H9 (cell line): ENCODE results near the gene CDNF. TPM values are rescaled to one million over a fixed set of nuclear protein-coding genes. Genes with fewer than 3 reads are reported as not detected.

Experiments used
- DNase-seq: peaks from one replicate; pipeline ENCODE4 v3.0.0-alpha.2; 2017
- H2AFZ ChIP-seq: one replicate; pipeline ENCODE4 v1.6.1; 2013; ENCODE audit warnings: mild to moderate bottlenecking, low read length, control low read depth, moderate library complexity
- H2AK5ac ChIP-seq: 2 replicates; pipeline ENCODE4 v1.6.1; 2013; ENCODE audit warnings: low read length, control low read depth, mixed read lengths; ENCODE audit not compliant: insufficient read length
- H2BK120ac ChIP-seq: one replicate; pipeline ENCODE4 v1.6.1; 2013; ENCODE audit warnings: low read depth, mild to moderate bottlenecking, low read length, control low read depth, inconsistent platforms; ENCODE audit not compliant: poor library complexity, severe bottlenecking
- H2BK12ac ChIP-seq: 2 replicates; pipeline ENCODE4 v1.6.1; 2013; ENCODE audit warnings: low read length, control low read depth, mixed read lengths, low read depth; ENCODE audit not compliant: insufficient read length
- H2BK15ac ChIP-seq: 2 replicates; pipeline ENCODE4 v1.6.1; 2013; ENCODE audit warnings: low read depth, low read length, control low read depth
- H2BK20ac ChIP-seq: one replicate; pipeline ENCODE4 v1.6.1; 2013; ENCODE audit warnings: low read depth, mild to moderate bottlenecking, low read length, control low read depth, inconsistent platforms; ENCODE audit not compliant: poor library complexity, severe bottlenecking
- H2BK5ac ChIP-seq: 2 replicates; pipeline ENCODE4 v1.6.1; 2013; ENCODE audit warnings: low read length, control low read depth, mixed read lengths; ENCODE audit not compliant: insufficient read length
- H3K14ac ChIP-seq: 2 replicates; pipeline ENCODE4 v1.6.1; 2013; ENCODE audit warnings: low read length, control low read depth; ENCODE audit not compliant: insufficient read depth
- H3K18ac ChIP-seq: 2 replicates; pipeline ENCODE4 v1.6.1; 2013; ENCODE audit warnings: low read depth, mild to moderate bottlenecking, mixed read lengths, low read length, control low read depth; ENCODE audit not compliant: insufficient read length
- H3K23ac ChIP-seq: 2 replicates; pipeline ENCODE4 v1.6.1; 2013; ENCODE audit warnings: low read length, control low read depth, mixed read lengths, low read depth; ENCODE audit not compliant: insufficient read length
- H3K23me2 ChIP-seq: 2 replicates; pipeline ENCODE4 v1.6.1; 2013; ENCODE audit warnings: low read depth, mild to moderate bottlenecking, mixed read lengths, low read length, control low read depth; ENCODE audit not compliant: insufficient read length, poor library complexity, severe bottlenecking
- H3K27ac ChIP-seq: 2 replicates; pipeline ENCODE4 v1.5.1; 2013; ENCODE audit warnings: low read length, control low read depth, mixed read lengths, low read depth; ENCODE audit not compliant: insufficient read length
- H3K27me3 ChIP-seq: 2 replicates; pipeline ENCODE4 v1.6.1; 2013; ENCODE audit warnings: low read length, control low read depth, inconsistent platforms; ENCODE audit not compliant: insufficient read depth
- H3K4ac ChIP-seq: 2 replicates; pipeline ENCODE4 v1.6.1; 2013; ENCODE audit warnings: low read depth, mild to moderate bottlenecking, control low read depth, inconsistent platforms, low read length, moderate library complexity
- H3K4me1 ChIP-seq: 2 replicates; pipeline ENCODE4 v1.6.1; 2013; ENCODE audit warnings: low read length, control low read depth, inconsistent platforms; ENCODE audit not compliant: insufficient read depth
- H3K4me2 ChIP-seq: 2 replicates; pipeline ENCODE4 v1.6.1; 2013; ENCODE audit warnings: low read length, control low read depth, mixed read lengths; ENCODE audit not compliant: insufficient read length, insufficient read depth
- H3K56ac ChIP-seq: 2 replicates; pipeline ENCODE4 v1.6.1; 2013; ENCODE audit warnings: low read depth, mild to moderate bottlenecking, mixed read lengths, low read length, control low read depth; ENCODE audit not compliant: insufficient read length
- H3K79me1 ChIP-seq: 2 replicates; pipeline ENCODE4 v1.6.1; 2013; ENCODE audit warnings: low read depth, mild to moderate bottlenecking, moderate library complexity, low read length, control low read depth, inconsistent platforms; ENCODE audit not compliant: insufficient read depth, poor library complexity, severe bottlenecking
- H3K79me2 ChIP-seq: 2 replicates; pipeline ENCODE4 v1.6.1; 2013; ENCODE audit warnings: low read length, control low read depth, inconsistent platforms; ENCODE audit not compliant: insufficient read depth
- H3K9ac ChIP-seq: 2 replicates; pipeline ENCODE4 v1.6.1; 2013; ENCODE audit warnings: low read length, control low read depth, mixed read lengths; ENCODE audit not compliant: insufficient read length; ENCODE audit errors: extremely low read depth
- H3K9me3 ChIP-seq: one replicate; pipeline ENCODE4 v1.6.1; 2013; ENCODE audit warnings: low read depth, low read length, inconsistent platforms; ENCODE audit not compliant: control insufficient read depth
- H3T11ph ChIP-seq: one replicate; pipeline ENCODE4 v1.6.1; 2013; ENCODE audit warnings: mild to moderate bottlenecking, low read length, control low read depth, inconsistent platforms
- H4K20me1 ChIP-seq: one replicate; pipeline ENCODE4 v1.6.1; 2013; ENCODE audit not compliant: control insufficient read depth, insufficient read length, insufficient read depth
- H4K5ac ChIP-seq: 2 replicates; pipeline ENCODE4 v1.6.1; 2013; ENCODE audit warnings: low read depth, mild to moderate bottlenecking, mixed read lengths, low read length, control low read depth; ENCODE audit not compliant: insufficient read length
- H4K8ac ChIP-seq: replicated peaks from 2 replicates; pipeline ENCODE4 v1.6.1; 2013; ENCODE audit warnings: low read length, control low read depth, mixed read lengths, low read depth; ENCODE audit not compliant: insufficient read length
- H4K91ac ChIP-seq: 2 replicates; pipeline ENCODE4 v1.6.1; 2013; ENCODE audit warnings: low read depth, mild to moderate bottlenecking, moderate library complexity, mixed read lengths, low read length, control low read depth; ENCODE audit not compliant: insufficient read length
- H3K27ac Mint-ChIP-seq, 3 experiments: 2 replicates in 2 of 3; 3 replicates in 1 of 3; pipeline ENCODE4 v1.8.0; 2020 to 2021; ENCODE audit warnings: mixed read lengths in 3 of 3, mild to moderate bottlenecking in 1 of 3, moderate library complexity in 1 of 3
- H3K27me3 Mint-ChIP-seq: 2 replicates; pipeline ENCODE4 v1.8.0; 2021; ENCODE audit warnings: low read depth, mild to moderate bottlenecking, moderate library complexity, mixed read lengths
- H3K36me3 Mint-ChIP-seq, 3 experiments: 2 replicates in 2 of 3; 3 replicates in 1 of 3; pipeline ENCODE4 v1.8.0; 2020 to 2021; ENCODE audit warnings: low read depth in 3 of 3, mixed read lengths in 3 of 3; ENCODE audit not compliant: insufficient read depth in 1 of 3
- H3K4me1 Mint-ChIP-seq, 2 experiments: 2 replicates each; pipeline ENCODE4 v1.8.0; 2020; ENCODE audit warnings: mixed read lengths in 2 of 2
- H3K4me3 Mint-ChIP-seq, 2 experiments: 2 replicates in 1 of 2; 3 replicates in 1 of 2; pipeline ENCODE4 v1.8.0; 2020 to 2021; ENCODE audit warnings: mild to moderate bottlenecking in 2 of 2, mixed read lengths in 2 of 2, moderate library complexity in 1 of 2
- H3K9me3 Mint-ChIP-seq, 2 experiments: 2 replicates in 1 of 2; 3 replicates in 1 of 2; pipeline ENCODE4 v1.8.0; 2020; ENCODE audit warnings: mild to moderate bottlenecking in 2 of 2, mixed read lengths in 2 of 2, moderate library complexity in 1 of 2
- CTCF ChIP-seq: fragments of 200-600 bp; sonication (generic); conservative IDR thresholded peaks from 3 replicates; pipeline ENCODE4 v1.8.0; 2021; ENCODE audit warnings: antibody characterized with exemption, mild to moderate bottlenecking
- WGBS: extraction: QIAGEN DNeasy Blood & Tissue Kit; methylation state at CpG from one replicate; pipeline ENCODE4 v1.1.7; 2013; ENCODE audit warnings: missing lambda C conversion rate, low lambda C conversion rate, mixed read lengths; ENCODE audit not compliant: insufficient read length; ENCODE audit errors: extremely low coverage; 5-methylcytosine and 5-hydroxymethylcytosine counted together
- total RNA-seq: library from RNA; stranded (reverse); gene quantifications from 2 replicates; pipeline ENCODE4 v1.2.1, GENCODE V29; 2021

The CDNF gene
- total RNA-seq, 1 experiment from 2014 or later, result 1.3 TPM

GRCh38 chr10:14784459-14785055 is 53.3 kb downstream of the CDNF start:
- Histone ChIP-seq H3K27ac (no peak overlapping the region), H2BK120ac (no peak overlapping the region), H3K23ac (no peak overlapping the region), H2AFZ (no peak overlapping the region), H3K23me2 (no peaks in the 10 kb centered on the region), H4K91ac (no peak overlapping the region), H2BK12ac (no peak overlapping the region), H3K56ac (no peak overlapping the region), H4K5ac (no peak overlapping the region), H3K4me2 (no peak overlapping the region), H3T11ph (no peak overlapping the region), H3K79me2 (no peaks in the 10 kb centered on the region), H2AK5ac (no peak overlapping the region), H3K9ac (no peak overlapping the region), H2BK20ac (no peak overlapping the region), H3K4me1 (no peaks in the 10 kb centered on the region; the same call in 1 of the 2 replicates), H3K27me3 (no peaks in the 10 kb centered on the region), H3K18ac (no peak overlapping the region), H3K14ac (no peak overlapping the region), H4K20me1 (no peaks in the 10 kb centered on the region), H3K79me1 (no peaks in the 10 kb centered on the region), H4K8ac (no peak overlapping the region), H3K9me3 (no peaks in the 10 kb centered on the region), H2BK15ac (no peak overlapping the region), H3K4ac (no peak overlapping the region), H2BK5ac (no peak overlapping the region)
- Mint-ChIP-seq H3K4me3 (no peak overlapping the region), H3K9me3 (peaks cover 0 to 5% of the 10 kb centered on the region in 2 experiments; a peak in 3 of 5 replicates), H3K36me3 (no peaks in the 10 kb centered on the region; a peak in 1 of 7 replicates), H3K27me3 (no peaks in the 10 kb centered on the region), H3K27ac (no peak overlapping the region), H3K4me1 (peaks cover 0 to 4% of the 10 kb centered on the region in 2 experiments; a peak in 2 of 4 replicates)
- no peak for DNase-seq
- WGBS, result no CpG with 5 or more reads among the region's 5 CpGs
- no peak for TF ChIP-seq CTCF
